Thyroid gland (tissue), 4 donors: ENCODE data around the gene VPS51.

Source experiments
- CTCF ChIP-seq, 6 experiments: fragments of 200-600 bp in 3 of 6; fragments of 450-650 bp in 3 of 6; sonication (generic) in 3 of 6; IDR thresholded peaks; one replicate each; pipeline ENCODE4 v1.5.1; 2016 to 2019; ENCODE audit warnings: antibody characterized with exemption in 6 of 6, mild to moderate bottlenecking in 2 of 6, inconsistent platforms in 1 of 6, moderate library complexity in 1 of 6
- POLR2A ChIP-seq, 2 donors: fragments of 450-650 bp; IDR thresholded peaks; one replicate each; pipeline ENCODE4 v1.6.1; 2017; ENCODE audit warnings: antibody characterized with exemption in 2 of 2, mild to moderate bottlenecking in 2 of 2, moderate library complexity in 1 of 2

- TF ChIP-seq POLR2A (IDR thresholded peaks at IDR 0.05) (no peak), CTCF (IDR thresholded peaks at IDR 0.05) (no peak)
These were observed 38.0 kb upstream of the VPS51 start for GRCh38 chr11:65058012-65058411.
